Bronchial epithelial cell (primary cell): Measurements from ENCODE around the gene CDRT4. TPM values are rescaled to one million over a fixed set of nuclear protein-coding genes. Genes with fewer than 3 reads are reported as not detected.
A peak's percentile ranks its signal among the peaks of the same experiment; 100 is the strongest.

Experiments
- DNase-seq: peaks from one replicate; pipeline ENCODE4 v3.0.0-alpha.2; 2010; ENCODE audit warnings: low read depth
- FAIRE-seq: peaks from 2 replicates; lab custom pipeline; 2011; peaks lifted over from hg19 to GRCh38; lab: Jason Lieb, UNC
- H3K27me3 ChIP-seq: 2 replicates; pipeline ENCODE4 v1.5.1; 2011; ENCODE audit warnings: low read length; ENCODE audit not compliant: control insufficient read depth, insufficient read depth
- H3K36me3 ChIP-seq: 2 replicates; pipeline ENCODE4 v1.5.1; 2011; ENCODE audit warnings: low read length; ENCODE audit not compliant: control insufficient read depth, insufficient read depth
- H3K4me3 ChIP-seq: 2 replicates; pipeline ENCODE4 v1.5.1; 2011; ENCODE audit warnings: mild to moderate bottlenecking, low read depth, low read length, control low read depth
- total RNA-seq: library from RNA; depleted of rRNA; stranded (reverse); fragments of >200 nt; gene quantifications from 2 replicates; pipeline ENCODE4 v1.2.1, GENCODE V29; 2014
- TF ChIP-seq, protein P1 (sequence below): IDR thresholded peaks from 2 replicates; pipeline ENCODE4 v1.5.1; 2011; ENCODE audit warnings: mild to moderate bottlenecking, moderate library complexity, low read length, control low read depth, inconsistent platforms; ENCODE audit not compliant: insufficient read depth, severe bottlenecking

Gene CDRT4
- total RNA-seq, 1 donor from 2014 or later: 1.1 TPM

GRCh38 chr17:15432807-15433611 lies 34.4 kb downstream of the CDRT4 start:
- FAIRE-seq (no peak), DNase-seq (no peak)
- Histone ChIP-seq H3K4me3 (no peak overlapping the region), H3K36me3 (peaks cover 3% of the 10 kb centered on the region), H3K27me3 (no peaks in the 10 kb centered on the region)
- TF ChIP-seq, protein P1, sequence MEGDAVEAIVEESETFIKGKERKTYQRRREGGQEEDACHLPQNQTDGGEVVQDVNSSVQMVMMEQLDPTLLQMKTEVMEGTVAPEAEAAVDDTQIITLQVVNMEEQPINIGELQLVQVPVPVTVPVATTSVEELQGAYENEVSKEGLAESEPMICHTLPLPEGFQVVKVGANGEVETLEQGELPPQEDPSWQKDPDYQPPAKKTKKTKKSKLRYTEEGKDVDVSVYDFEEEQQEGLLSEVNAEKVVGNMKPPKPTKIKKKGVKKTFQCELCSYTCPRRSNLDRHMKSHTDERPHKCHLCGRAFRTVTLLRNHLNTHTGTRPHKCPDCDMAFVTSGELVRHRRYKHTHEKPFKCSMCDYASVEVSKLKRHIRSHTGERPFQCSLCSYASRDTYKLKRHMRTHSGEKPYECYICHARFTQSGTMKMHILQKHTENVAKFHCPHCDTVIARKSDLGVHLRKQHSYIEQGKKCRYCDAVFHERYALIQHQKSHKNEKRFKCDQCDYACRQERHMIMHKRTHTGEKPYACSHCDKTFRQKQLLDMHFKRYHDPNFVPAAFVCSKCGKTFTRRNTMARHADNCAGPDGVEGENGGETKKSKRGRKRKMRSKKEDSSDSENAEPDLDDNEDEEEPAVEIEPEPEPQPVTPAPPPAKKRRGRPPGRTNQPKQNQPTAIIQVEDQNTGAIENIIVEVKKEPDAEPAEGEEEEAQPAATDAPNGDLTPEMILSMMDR: no peak

GRCh38 chr17:15431766-15432165 lies 35.7 kb downstream of the CDRT4 start:
- no peaks in the 10 kb centered on the region for H3K36me3 ChIP-seq
- no peak for FAIRE-seq
- no peak overlapping the region for H3K4me3 ChIP-seq
- TF ChIP-seq, protein P1: no peak
- H3K27me3 ChIP-seq: no peaks in the 10 kb centered on the region
- no peak for DNase-seq

GRCh38 chr17:15431196-15431595 lies 36.2 kb downstream of the CDRT4 start:
- TF ChIP-seq, protein P1: no peak
- FAIRE-seq (peak; percentile 43), DNase-seq (no peak)
- no peaks in the 10 kb centered on the region for H3K36me3 ChIP-seq
- no peak overlapping the region for H3K4me3 ChIP-seq
- H3K27me3 ChIP-seq: no peaks in the 10 kb centered on the region

DNA sequence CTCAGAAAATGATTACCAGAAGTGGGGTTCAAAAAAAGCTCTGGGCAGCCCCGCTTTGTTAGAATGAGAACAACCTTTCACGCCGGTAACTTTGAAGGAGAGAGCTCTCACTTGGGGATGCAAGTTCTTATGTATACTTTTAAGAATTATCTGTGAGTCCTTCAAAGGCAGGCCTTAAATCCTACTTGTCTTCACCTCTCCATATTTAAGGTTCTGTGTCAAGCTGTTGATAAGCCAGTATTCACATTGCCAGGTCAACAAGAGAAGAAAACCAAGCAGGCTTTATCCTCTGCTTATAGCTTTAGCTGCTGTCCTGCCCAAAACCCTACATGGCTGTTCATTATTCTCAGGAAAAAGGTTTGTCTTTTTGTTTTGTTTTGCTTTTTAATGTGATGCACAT lies 42.9 kb downstream of the CDRT4 start:
- Histone ChIP-seq H3K36me3 (no peaks in the 10 kb centered on the region), H3K27me3 (no peaks in the 10 kb centered on the region), H3K4me3 (no peak overlapping the region)
- FAIRE-seq (no peak), DNase-seq (no peak)
- TF ChIP-seq, protein P1: no peak

- H3K36me3 ChIP-seq: no peaks in the 10 kb centered on the region
- no peaks in the 10 kb centered on the region for H3K27me3 ChIP-seq
- TF ChIP-seq, protein P1: no peak
- H3K4me3 ChIP-seq: no peak overlapping the region
- DNase-seq (no peak), FAIRE-seq (no peak)
Observed at GRCh38 chr17:15422392-15422965, 44.9 kb downstream of the CDRT4 start.

- FAIRE-seq: no peak
- DNase-seq: no peak
- no peaks in the 10 kb centered on the region for H3K36me3 ChIP-seq
- TF ChIP-seq, protein P1: no peak
- no peak overlapping the region for H3K4me3 ChIP-seq
- H3K27me3 ChIP-seq: no peaks in the 10 kb centered on the region
Observed at GRCh38 chr17:15418781-15419180, 48.6 kb downstream of the CDRT4 start.
